Esophagus mucosa (tissue), 1 donor: ENCODE data around the gene BSND. TPM values are rescaled to one million over a fixed set of nuclear protein-coding genes. Genes with fewer than 3 reads are reported as not detected.
A peak's percentile ranks its signal among the peaks of the same experiment; 100 is the strongest.

Experiments used
- ATAC-seq: fragments of 200-7000 bp; cut with Tn5 transposase; one replicate; pipeline ENCODE4 v1.9.1; 2020
- total RNA-seq: library from RNA; stranded (reverse); gene quantifications from one replicate; pipeline ENCODE4 v1.2.4, GENCODE V29; 2023
- donor health status: DM: yes; HTN: yes; CAD: no.

The BSND gene
- total RNA-seq, 1 donor from 2014 or later: not detected

- no peak for ATAC-seq
Measured at GRCh38 chr1:54994355-54994990, 4.3 kb upstream of the BSND start.

- no peak for ATAC-seq
Measured at GRCh38 chr1:54995013-54995760, 3.5 kb upstream of the BSND start.

GRCh38 chr1:54995835-54996234, 2.9 kb upstream of the BSND start:
- ATAC-seq: no peak

- ATAC-seq: peak; percentile 84
Measured at GRCh38 chr1:54996359-54996868, 2.3 kb upstream of the BSND start.

- no peak for ATAC-seq
Measured at GRCh38 chr1:54996869-54997710, 1.6 kb upstream of the BSND start.

- no peak for ATAC-seq
Measured at GRCh38 chr1:54997711-54997986, 1.1 kb upstream of the BSND start.

- no peak for ATAC-seq
Measured at GRCh38 chr1:54998100-54998499, 633 bp upstream of the BSND start.

- no peak for ATAC-seq
Measured at GRCh38 chr1:55000110-55001085, 1.7 kb downstream of the BSND start.

- no peak for ATAC-seq
Measured at GRCh38 chr1:55001311-55001710, 2.6 kb downstream of the BSND start.

GRCh38 chr1:55002686-55003085, 4.0 kb downstream of the BSND start:
- ATAC-seq: no peak

GRCh38 chr1:55005351-55006140, 6.8 kb downstream of the BSND start:
- ATAC-seq: peak; percentile 6

- ATAC-seq: no peak
Measured at GRCh38 chr1:55006931-55007330, 8.2 kb downstream of the BSND start.

GRCh38 chr1:55007625-55008024, 8.9 kb downstream of the BSND start:
- no peak for ATAC-seq

GRCh38 chr1:55010194-55010886, 11.6 kb downstream of the BSND start:
- ATAC-seq: no peak

GRCh38 chr1:55010887-55011217, 12.1 kb downstream of the BSND start:
- peak; percentile 20 for ATAC-seq

GRCh38 chr1:55012661-55013060, 13.9 kb downstream of the BSND start:
- ATAC-seq: no peak

- no peak for ATAC-seq
Measured at GRCh38 chr1:55015123-55015522, 16.4 kb downstream of the BSND start.

- ATAC-seq: no peak
Measured at GRCh38 chr1:55015731-55016620, 17.2 kb downstream of the BSND start.

- ATAC-seq: no peak
Measured at GRCh38 chr1:55018395-55018794, 19.7 kb downstream of the BSND start.
